22Rv1 (cell line): ENCODE results near the gene TJP3.

ENCODE experiments used
- ZFX ChIP-seq: fragments of 450-650 bp; IDR thresholded peaks from 2 replicates; pipeline ENCODE4 v1.6.1; 2017; ENCODE audit warnings: antibody characterized with exemption, borderline replicate concordance
- TF ChIP-seq, protein P1 (sequence below): fragments of 450-650 bp; IDR thresholded peaks from 2 replicates; pipeline ENCODE4 v1.5.1; 2017; ENCODE audit warnings: mild to moderate bottlenecking

DNA sequence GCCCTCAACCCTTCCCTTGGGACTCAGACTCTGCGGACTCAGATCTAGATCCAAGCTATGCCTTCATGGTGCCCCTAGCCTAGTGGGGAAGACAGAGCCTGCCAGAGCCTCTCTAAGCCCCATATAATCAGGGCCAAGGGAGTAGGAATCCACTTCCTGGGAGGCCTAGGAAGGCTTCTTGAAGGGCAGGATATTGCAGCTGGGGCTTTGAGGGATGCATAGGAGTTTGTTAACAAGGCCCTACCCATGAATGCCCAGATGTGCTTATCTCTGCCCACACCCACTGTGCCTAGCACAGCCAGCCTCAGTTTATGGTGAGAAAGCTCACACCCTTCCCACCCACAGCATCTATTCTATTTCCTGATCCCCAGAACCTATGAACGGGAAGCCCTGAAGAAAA, 42.0 kb downstream of the TJP3 start:
- TF ChIP-seq, protein P1, sequence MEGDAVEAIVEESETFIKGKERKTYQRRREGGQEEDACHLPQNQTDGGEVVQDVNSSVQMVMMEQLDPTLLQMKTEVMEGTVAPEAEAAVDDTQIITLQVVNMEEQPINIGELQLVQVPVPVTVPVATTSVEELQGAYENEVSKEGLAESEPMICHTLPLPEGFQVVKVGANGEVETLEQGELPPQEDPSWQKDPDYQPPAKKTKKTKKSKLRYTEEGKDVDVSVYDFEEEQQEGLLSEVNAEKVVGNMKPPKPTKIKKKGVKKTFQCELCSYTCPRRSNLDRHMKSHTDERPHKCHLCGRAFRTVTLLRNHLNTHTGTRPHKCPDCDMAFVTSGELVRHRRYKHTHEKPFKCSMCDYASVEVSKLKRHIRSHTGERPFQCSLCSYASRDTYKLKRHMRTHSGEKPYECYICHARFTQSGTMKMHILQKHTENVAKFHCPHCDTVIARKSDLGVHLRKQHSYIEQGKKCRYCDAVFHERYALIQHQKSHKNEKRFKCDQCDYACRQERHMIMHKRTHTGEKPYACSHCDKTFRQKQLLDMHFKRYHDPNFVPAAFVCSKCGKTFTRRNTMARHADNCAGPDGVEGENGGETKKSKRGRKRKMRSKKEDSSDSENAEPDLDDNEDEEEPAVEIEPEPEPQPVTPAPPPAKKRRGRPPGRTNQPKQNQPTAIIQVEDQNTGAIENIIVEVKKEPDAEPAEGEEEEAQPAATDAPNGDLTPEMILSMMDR, result no peak
- TF ChIP-seq ZFX, result no peak
